ENCODE measurements around the gene RNF212. TPM values are rescaled to one million over a fixed set of nuclear protein-coding genes. Genes with fewer than 3 reads are reported as not detected.

Gene RNF212
- total and polyA plus RNA-seq, 9 of the 15 experiments (the other 6 are each of a cell fraction or from before 2014, with no cell fraction given) = 0.04 TPM; not detected in 8

GRCh38 chr4:1093391-1094335 is 19.7 kb downstream of the RNF212 start:
- H3K4me1 ChIP-seq (replicated peaks in 1 of 2; ENCODE audit: control insufficient read depth in 2 of 2, insufficient read depth in 2 of 2, low read length in 2 of 2) = peaks cover 0 to 8% of the 10 kb centered on the region in 2 experiments; a peak in 1 of 5 replicates
- DNase-seq (ENCODE audit: extremely low read depth in 1 of 4, low spot score in 3 of 4) (no peak), ATAC-seq (no peak), FAIRE-seq (no peak)
- no TSS peak for BruUV-seq (replicated peaks)
- H3K4me2 ChIP-seq (ENCODE audit: insufficient read depth, low read length) = no peak overlapping the region
- H3K9me1 ChIP-seq (ENCODE audit: control insufficient read depth, insufficient read depth, low read length) = no peaks in the 10 kb centered on the region
- peaks cover 7 to 59% of the 10 kb centered on the region in 2 experiments for H3K27me3 ChIP-seq (ENCODE audit: control insufficient read depth in 2 of 2, insufficient read depth in 2 of 2, low read length in 2 of 2)
- no peak overlapping the region for H2AFZ ChIP-seq (ENCODE audit: low read depth, low read length)
- no peak overlapping the region for H3K9ac ChIP-seq (ENCODE audit: insufficient read depth in 1 of 2, low read depth in 2 of 2, low read length in 2 of 2)
- in situ Hi-C loops (cut with MboI) = no loop called here
- H4K20me1 ChIP-seq (replicated peaks; ENCODE audit: control insufficient read depth, insufficient read depth, low read length) = no peaks in the 10 kb centered on the region
- 6% methylated on average over 18 of the region's 22 CpGs for WGBS (ENCODE audit: insufficient coverage, low coverage, missing lambda C conversion rate)
- H3K36me3 ChIP-seq (ENCODE audit: control insufficient read depth, insufficient read depth, low read length) = no peaks in the 10 kb centered on the region
- intact Hi-C loops (cut with micrococcal nuclease) = no loop called here
- POLR2A ChIA-PET = interaction anchor here (0.7 kb wide), 1 partner anchor 319 kb away, joined by 3 read pairs; no protein-coding TSS in a partner anchor
- H3K9me3 ChIP-seq (replicated peaks; ENCODE audit: control insufficient read depth, insufficient read depth, low read depth, low read length) = 0 out of 2 replicates have a peak, but pooled peaks cover under 1% of the 10 kb centered on the region
- H3K27ac ChIP-seq (ENCODE audit: extremely low read depth, low read depth, low read length) = no peak overlapping the region
- no peaks in the 10 kb centered on the region for H3K79me2 ChIP-seq (ENCODE audit: control insufficient read depth, insufficient read depth, low read length)
- H3K4me3 ChIP-seq = no peak overlapping the region
- CTCF ChIA-PET (ENCODE audit: low intra/inter-chr PET ratio) = no interaction called here
- TF ChIP-seq ZNF354B (CRISPR knock-in tag; IDR thresholded peaks at IDR 0.05) (no peak), CLOCK (CRISPR knock-in tag; IDR thresholded peaks at IDR 0.05; ENCODE audit: borderline replicate concordance) (no peak), RUNX1 (IDR thresholded peaks at IDR 0.05; ENCODE audit: low read depth) (no peak), HIVEP1 (CRISPR knock-in tag; IDR thresholded peaks at IDR 0.05) (no peak), ETS1 (conservative IDR thresholded peaks at IDR 0.05; ENCODE audit: control insufficient read depth, low read depth, low read length) (no peak), ETV1 (tag; conservative IDR thresholded peaks at IDR 0.05; ENCODE audit: low read depth) (no peak), ZBTB12 (CRISPR knock-in tag; IDR thresholded peaks at IDR 0.05) (no peak), FOS (IDR thresholded peaks at IDR 0.05; ENCODE audit: extremely low read depth, insufficient read length) (no peak), ETV6 (IDR thresholded peaks at IDR 0.05; ENCODE audit: borderline replicate concordance in 1 of 2, low read depth in 2 of 2, low read length in 1 of 2) (no peak), ETV6 (CRISPR knock-in tag; IDR thresholded peaks at IDR 0.05; ENCODE audit: borderline replicate concordance) (no peak), THRAP3 (IDR thresholded peaks at IDR 0.05; ENCODE audit: borderline replicate concordance) (no peak), FOXJ2 (tag; IDR thresholded peaks at IDR 0.05) (no peak), ZNF311 (CRISPR knock-in tag; IDR thresholded peaks at IDR 0.05) (no peak), E2F1 (CRISPR knock-in tag; IDR thresholded peaks at IDR 0.05) (no peak), NFIX (CRISPR knock-in tag; IDR thresholded peaks at IDR 0.05; ENCODE audit: low read depth) (no peak)

All from K562 (cell line).